MM.1S (cell line): ENCODE data around the gene TPRN.

Source experiments
- DNase-seq: peaks from one replicate; pipeline ENCODE4 v3.0.0-alpha.2; 2015
- H2AFZ ChIP-seq: fragments of 300-600 bp; sonication (generic); 2 replicates; pipeline ENCODE4 v1.6.0; 2016; ENCODE audit warnings: antibody characterized with exemption, low read length
- H3F3A ChIP-seq: fragments of 300-600 bp; sonication (generic); 2 replicates; pipeline ENCODE4 v1.6.1; 2016; ENCODE audit warnings: mild to moderate bottlenecking, antibody characterized with exemption, low read length, moderate library complexity, mixed read lengths; ENCODE audit not compliant: insufficient read depth
- H3K27ac ChIP-seq: fragments of 300-600 bp; sonication (generic); 2 replicates; pipeline ENCODE4 v1.5.1; 2016; ENCODE audit warnings: mild to moderate bottlenecking, low read length
- H3K27me3 ChIP-seq: fragments of 300-600 bp; sonication (generic); replicated peaks from 2 replicates; pipeline ENCODE4 v1.6.0; 2016; ENCODE audit warnings: low read length; ENCODE audit not compliant: insufficient read depth
- H3K36me3 ChIP-seq: fragments of 300-600 bp; sonication (generic); replicated peaks from 2 replicates; pipeline ENCODE4 v1.6.1; 2016; ENCODE audit warnings: mild to moderate bottlenecking, low read length, mixed read lengths; ENCODE audit not compliant: insufficient read depth
- H3K4me1 ChIP-seq: fragments of 300-600 bp; sonication (generic); 2 replicates; pipeline ENCODE4 v1.6.1; 2016; ENCODE audit warnings: low read length, mixed read lengths
- H3K4me2 ChIP-seq: fragments of 300-600 bp; sonication (generic); 2 replicates; pipeline ENCODE4 v1.6.0; 2016; ENCODE audit warnings: low read depth, low read length
- H3K4me3 ChIP-seq: fragments of 300-600 bp; sonication (generic); 2 replicates; pipeline ENCODE4 v1.5.1; 2016; ENCODE audit warnings: low read length, mixed read lengths
- H3K79me2 ChIP-seq: fragments of 300-600 bp; sonication (generic); 2 replicates; pipeline ENCODE4 v1.6.1; 2016; ENCODE audit warnings: mixed run types, low read length, mixed read lengths
- H3K9ac ChIP-seq: fragments of 300-600 bp; sonication (generic); 2 replicates; pipeline ENCODE4 v1.6.1; 2016; ENCODE audit warnings: low read length, mixed read lengths
- H3K9me2 ChIP-seq: fragments of 300-600 bp; sonication (generic); replicated peaks from 2 replicates; pipeline ENCODE4 v1.6.1; 2016; ENCODE audit warnings: mild to moderate bottlenecking, low read length, mixed read lengths; ENCODE audit not compliant: insufficient read depth
- H3K9me3 ChIP-seq: fragments of 300-600 bp; sonication (generic); replicated peaks from 2 replicates; pipeline ENCODE4 v1.6.1; 2016; ENCODE audit warnings: mild to moderate bottlenecking, low read length, mixed read lengths; ENCODE audit not compliant: insufficient read depth
- H4K20me1 ChIP-seq: fragments of 300-600 bp; sonication (generic); 2 replicates; pipeline ENCODE4 v1.6.1; 2016; ENCODE audit warnings: mild to moderate bottlenecking, low read length, moderate library complexity, mixed read lengths; ENCODE audit not compliant: insufficient read depth
- CTCF ChIP-seq: fragments of 300-600 bp; sonication (generic); IDR thresholded peaks from 2 replicates; pipeline ENCODE4 v1.5.1; 2016; ENCODE audit warnings: antibody characterized with exemption, low read length, mixed read lengths
- EZH2 ChIP-seq: fragments of 300-600 bp; sonication (generic); optimal IDR thresholded peaks from 2 replicates; pipeline ENCODE3; 2017; ENCODE audit warnings: low read depth, mild to moderate bottlenecking, antibody characterized with exemption, low read length, mixed read lengths
- EZH2phosphoT487 ChIP-seq: fragments of 300-600 bp; sonication (generic); IDR thresholded peaks from 2 replicates; pipeline ENCODE4 v1.6.1; 2018; ENCODE audit warnings: antibody characterized with exemption, low read length

TPRN gene

DNA sequence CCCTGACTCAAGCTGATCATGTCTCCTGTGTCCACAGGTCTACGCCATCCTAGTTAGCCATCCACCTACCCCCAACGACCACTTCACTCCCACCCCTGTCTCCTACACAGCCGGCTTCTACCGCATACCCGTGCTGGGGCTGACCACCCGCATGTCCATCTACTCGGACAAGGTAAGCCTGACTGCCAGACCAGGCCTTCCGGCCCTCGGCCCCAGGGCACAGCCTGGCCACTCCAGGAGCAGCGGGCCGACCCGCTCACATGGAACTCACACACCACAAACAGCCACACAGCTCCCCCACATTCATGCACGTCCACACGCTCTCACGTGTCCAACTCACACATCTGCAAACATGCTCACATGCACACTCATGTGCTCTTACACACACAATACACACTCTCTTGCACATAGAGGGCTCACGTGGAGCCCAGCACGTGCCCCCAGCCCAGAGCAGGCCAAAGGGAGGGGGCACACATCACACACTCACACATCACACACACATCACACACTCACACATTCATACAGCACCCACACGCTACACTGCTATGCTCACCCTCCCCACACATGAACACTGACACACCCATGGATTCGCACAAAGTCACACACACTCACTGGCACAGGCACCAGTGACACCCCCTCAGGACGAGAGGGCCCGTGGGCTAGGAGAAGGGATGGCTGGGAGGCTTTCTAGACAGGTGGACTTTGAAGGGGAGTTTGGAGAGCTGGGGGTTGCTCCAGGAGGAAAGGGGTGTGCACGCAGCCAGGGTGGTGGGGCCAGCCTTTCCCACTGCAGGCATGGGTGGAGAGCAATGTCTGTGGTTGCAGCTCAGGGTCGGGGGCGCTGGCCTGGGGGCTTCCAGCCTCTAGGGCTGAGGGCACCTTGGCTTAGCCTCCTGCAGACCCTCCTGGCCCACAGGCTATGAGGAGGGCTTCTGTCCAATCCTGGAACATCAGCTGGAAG lies 58.3 kb downstream of the TPRN start:
- Histone ChIP-seq H3K4me3 (no peak overlapping the region), H2AFZ (no peak overlapping the region), H3F3A (no peaks in the 10 kb centered on the region), H3K27ac (no peak overlapping the region), H3K79me2 (no peaks in the 10 kb centered on the region), H3K4me2 (no peak overlapping the region), H3K36me3 (no peaks in the 10 kb centered on the region), H3K9me3 (no peaks in the 10 kb centered on the region), H3K4me1 (no peaks in the 10 kb centered on the region), H3K9me2 (no peaks in the 10 kb centered on the region), H4K20me1 (no peaks in the 10 kb centered on the region), H3K27me3 (peaks cover 71% of the 10 kb centered on the region), H3K9ac (no peak overlapping the region)
- TF ChIP-seq CTCF (no peak), EZH2phosphoT487 (no peak), EZH2 (no peak)
- no peak for DNase-seq
